ENCODE results near the gene RGS12. TPM values are rescaled to one million over a fixed set of nuclear protein-coding genes. Genes with fewer than 3 reads are reported as not detected.

Gene RGS12
- total and polyA plus RNA-seq, 2 of the 13 experiments (the other 11 are each of a cell fraction or from before 2014, with no cell fraction given) = 21.0 to 27.7 TPM

DNA sequence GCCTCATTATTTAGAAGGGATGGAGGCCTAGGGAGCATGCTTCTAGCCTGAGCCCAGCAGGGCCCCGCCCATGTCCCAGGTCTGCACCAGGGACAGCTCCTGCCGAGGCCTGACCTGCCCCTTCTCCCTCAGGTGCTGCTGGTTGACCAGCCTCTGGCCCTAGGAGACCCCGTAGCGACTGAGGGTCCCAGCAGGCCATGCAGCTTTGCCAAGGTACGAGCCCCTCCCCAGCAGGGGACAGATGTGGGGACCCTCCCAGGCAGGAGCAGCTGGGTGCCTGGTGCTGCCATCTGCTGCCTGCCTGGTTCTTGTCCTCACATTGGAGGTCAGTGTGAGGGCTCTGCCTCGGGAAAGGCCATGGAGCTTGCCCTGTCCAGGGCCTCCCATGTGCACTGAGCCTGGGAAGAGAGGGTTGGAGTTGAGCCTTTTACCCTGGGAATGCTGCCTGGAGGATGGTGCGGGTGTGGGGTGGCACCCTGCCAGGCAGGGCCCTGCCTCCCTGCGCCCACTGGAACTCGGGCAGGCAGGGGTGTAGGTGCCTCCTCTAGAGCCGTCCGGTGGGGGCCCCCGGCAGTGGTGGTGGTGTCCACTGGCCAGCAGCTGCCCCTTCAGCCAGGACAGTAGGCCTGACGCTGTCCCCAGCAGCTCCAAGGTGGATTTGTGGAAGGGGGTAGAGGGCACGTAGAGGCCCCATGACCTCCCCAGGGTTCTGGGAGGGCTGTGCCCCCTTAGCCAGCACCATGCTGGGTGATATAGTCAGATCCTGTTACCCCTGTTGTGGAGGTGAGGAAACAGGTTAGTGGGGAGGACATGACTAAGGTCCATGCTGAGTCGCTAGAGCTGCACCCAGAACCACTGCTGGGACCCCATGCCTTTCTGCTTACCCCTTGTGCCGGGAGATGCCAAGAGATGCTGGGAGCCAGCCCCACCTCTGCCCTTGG is 46.1 kb upstream of the RGS12 start:
- CTCF ChIA-PET (ENCODE audit: low intra/inter-chr PET ratio, low total read pairs) = no interaction called here
- in situ Hi-C loops (cut with HindIII; ENCODE audit: extremely low pct_ligation_motif_present, low pct_unique_long_range_greater_than_20kb) = no loop called here
- no peak overlapping the region for H2AFZ ChIP-seq (ENCODE audit: low read length)
- no peak for TF ChIP-seq IKZF1 (IDR thresholded peaks at IDR 0.05)
- no peak for TF ChIP-seq ZNF557 (CRISPR knock-in tag; IDR thresholded peaks at IDR 0.05)
- TF ChIP-seq AGO2 (optimal IDR thresholded peaks at IDR 0.05; ENCODE audit: low read depth, low read length) = peak; percentile 18
- TF ChIP-seq, protein P1, sequence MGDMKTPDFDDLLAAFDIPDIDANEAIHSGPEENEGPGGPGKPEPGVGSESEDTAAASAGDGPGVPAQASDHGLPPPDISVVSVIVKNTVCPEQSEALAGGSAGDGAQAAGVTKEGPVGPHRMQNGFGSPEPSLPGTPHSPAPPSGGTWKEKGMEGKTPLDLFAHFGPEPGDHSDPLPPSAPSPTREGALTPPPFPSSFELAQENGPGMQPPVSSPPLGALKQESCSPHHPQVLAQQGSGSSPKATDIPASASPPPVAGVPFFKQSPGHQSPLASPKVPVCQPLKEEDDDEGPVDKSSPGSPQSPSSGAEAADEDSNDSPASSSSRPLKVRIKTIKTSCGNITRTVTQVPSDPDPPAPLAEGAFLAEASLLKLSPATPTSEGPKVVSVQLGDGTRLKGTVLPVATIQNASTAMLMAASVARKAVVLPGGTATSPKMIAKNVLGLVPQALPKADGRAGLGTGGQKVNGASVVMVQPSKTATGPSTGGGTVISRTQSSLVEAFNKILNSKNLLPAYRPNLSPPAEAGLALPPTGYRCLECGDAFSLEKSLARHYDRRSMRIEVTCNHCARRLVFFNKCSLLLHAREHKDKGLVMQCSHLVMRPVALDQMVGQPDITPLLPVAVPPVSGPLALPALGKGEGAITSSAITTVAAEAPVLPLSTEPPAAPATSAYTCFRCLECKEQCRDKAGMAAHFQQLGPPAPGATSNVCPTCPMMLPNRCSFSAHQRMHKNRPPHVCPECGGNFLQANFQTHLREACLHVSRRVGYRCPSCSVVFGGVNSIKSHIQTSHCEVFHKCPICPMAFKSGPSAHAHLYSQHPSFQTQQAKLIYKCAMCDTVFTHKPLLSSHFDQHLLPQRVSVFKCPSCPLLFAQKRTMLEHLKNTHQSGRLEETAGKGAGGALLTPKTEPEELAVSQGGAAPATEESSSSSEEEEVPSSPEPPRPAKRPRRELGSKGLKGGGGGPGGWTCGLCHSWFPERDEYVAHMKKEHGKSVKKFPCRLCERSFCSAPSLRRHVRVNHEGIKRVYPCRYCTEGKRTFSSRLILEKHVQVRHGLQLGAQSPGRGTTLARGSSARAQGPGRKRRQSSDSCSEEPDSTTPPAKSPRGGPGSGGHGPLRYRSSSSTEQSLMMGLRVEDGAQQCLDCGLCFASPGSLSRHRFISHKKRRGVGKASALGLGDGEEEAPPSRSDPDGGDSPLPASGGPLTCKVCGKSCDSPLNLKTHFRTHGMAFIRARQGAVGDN (CRISPR knock-in tag; IDR thresholded peaks at IDR 0.05) = peak; percentile 64
- TF ChIP-seq ZNF530 (CRISPR knock-in tag; IDR thresholded peaks at IDR 0.05; ENCODE audit: low read depth) = no peak
- TF ChIP-seq GABPB1 (CRISPR knock-in tag; IDR thresholded peaks at IDR 0.05) = peak; percentile 9; the same call in 1 of the 2 replicates
- no peak for TF ChIP-seq BRCA1 (CRISPR knock-in tag; IDR thresholded peaks at IDR 0.05)
- TF ChIP-seq, protein P2, sequence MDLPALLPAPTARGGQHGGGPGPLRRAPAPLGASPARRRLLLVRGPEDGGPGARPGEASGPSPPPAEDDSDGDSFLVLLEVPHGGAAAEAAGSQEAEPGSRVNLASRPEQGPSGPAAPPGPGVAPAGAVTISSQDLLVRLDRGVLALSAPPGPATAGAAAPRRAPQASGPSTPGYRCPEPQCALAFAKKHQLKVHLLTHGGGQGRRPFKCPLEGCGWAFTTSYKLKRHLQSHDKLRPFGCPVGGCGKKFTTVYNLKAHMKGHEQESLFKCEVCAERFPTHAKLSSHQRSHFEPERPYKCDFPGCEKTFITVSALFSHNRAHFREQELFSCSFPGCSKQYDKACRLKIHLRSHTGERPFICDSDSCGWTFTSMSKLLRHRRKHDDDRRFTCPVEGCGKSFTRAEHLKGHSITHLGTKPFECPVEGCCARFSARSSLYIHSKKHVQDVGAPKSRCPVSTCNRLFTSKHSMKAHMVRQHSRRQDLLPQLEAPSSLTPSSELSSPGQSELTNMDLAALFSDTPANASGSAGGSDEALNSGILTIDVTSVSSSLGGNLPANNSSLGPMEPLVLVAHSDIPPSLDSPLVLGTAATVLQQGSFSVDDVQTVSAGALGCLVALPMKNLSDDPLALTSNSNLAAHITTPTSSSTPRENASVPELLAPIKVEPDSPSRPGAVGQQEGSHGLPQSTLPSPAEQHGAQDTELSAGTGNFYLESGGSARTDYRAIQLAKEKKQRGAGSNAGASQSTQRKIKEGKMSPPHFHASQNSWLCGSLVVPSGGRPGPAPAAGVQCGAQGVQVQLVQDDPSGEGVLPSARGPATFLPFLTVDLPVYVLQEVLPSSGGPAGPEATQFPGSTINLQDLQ (CRISPR knock-in tag; IDR thresholded peaks at IDR 0.05) = 0 out of 2 replicates have a peak, but pooled peaks have one; percentile 45
- TF ChIP-seq, protein P3, sequence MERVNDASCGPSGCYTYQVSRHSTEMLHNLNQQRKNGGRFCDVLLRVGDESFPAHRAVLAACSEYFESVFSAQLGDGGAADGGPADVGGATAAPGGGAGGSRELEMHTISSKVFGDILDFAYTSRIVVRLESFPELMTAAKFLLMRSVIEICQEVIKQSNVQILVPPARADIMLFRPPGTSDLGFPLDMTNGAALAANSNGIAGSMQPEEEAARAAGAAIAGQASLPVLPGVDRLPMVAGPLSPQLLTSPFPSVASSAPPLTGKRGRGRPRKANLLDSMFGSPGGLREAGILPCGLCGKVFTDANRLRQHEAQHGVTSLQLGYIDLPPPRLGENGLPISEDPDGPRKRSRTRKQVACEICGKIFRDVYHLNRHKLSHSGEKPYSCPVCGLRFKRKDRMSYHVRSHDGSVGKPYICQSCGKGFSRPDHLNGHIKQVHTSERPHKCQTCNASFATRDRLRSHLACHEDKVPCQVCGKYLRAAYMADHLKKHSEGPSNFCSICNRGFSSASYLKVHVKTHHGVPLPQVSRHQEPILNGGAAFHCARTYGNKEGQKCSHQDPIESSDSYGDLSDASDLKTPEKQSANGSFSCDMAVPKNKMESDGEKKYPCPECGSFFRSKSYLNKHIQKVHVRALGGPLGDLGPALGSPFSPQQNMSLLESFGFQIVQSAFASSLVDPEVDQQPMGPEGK (CRISPR knock-in tag; IDR thresholded peaks at IDR 0.05) = 0 out of 2 replicates have a peak, but pooled peaks have one; percentile 15
- 0 out of 2 replicates have a peak, but pooled peaks have one; percentile 25 for TF ChIP-seq ZNF121 (CRISPR knock-in tag; IDR thresholded peaks at IDR 0.05)
- no peak for TF ChIP-seq KDM4B (CRISPR knock-in tag; IDR thresholded peaks at IDR 0.05)
- TF ChIP-seq STAG1 (CRISPR knock-in tag; IDR thresholded peaks at IDR 0.05) = peak; percentile 56
- no peak for TF ChIP-seq ZNF160 (CRISPR knock-in tag; IDR thresholded peaks at IDR 0.05)
- TF ChIP-seq KDM2A (CRISPR knock-in tag; IDR thresholded peaks at IDR 0.05; ENCODE audit: borderline replicate concordance, low read depth) = peak; percentile 38; the same call in 1 of the 2 replicates

More for the DNA sequence above, 46.1 kb upstream of the RGS12 start:
- Histone ChIP-seq H4K20me1 (ENCODE audit: insufficient read depth, low read length) (0 out of 2 replicates have a peak, but pooled peaks cover 3% of the 10 kb centered on the region), H3K9ac (ENCODE audit: insufficient read depth, low read depth, low read length) (no peak overlapping the region), H3K36me3 (replicated peaks in 1 of 2; ENCODE audit: control insufficient read depth in 1 of 2, insufficient read depth in 2 of 2, low read length in 2 of 2) (peaks cover 0 to 3% of the 10 kb centered on the region in 2 experiments; a peak in 1 of 5 replicates), H3K27ac (ENCODE audit: extremely low read length, insufficient read depth, low read length) (no peak overlapping the region), H3K4me1 (ENCODE audit: insufficient read depth, low read length) (peaks cover 26% of the 10 kb centered on the region), H3K4me2 (ENCODE audit: low read depth, low read length) (0 out of 2 replicates have a peak overlapping the region, but pooled peaks have one; percentile 18), H3K9me3 (ENCODE audit: low read length) (no peaks in the 10 kb centered on the region), H3K27me3 (ENCODE audit: control insufficient read depth in 1 of 2, insufficient read depth in 2 of 2, low read length in 2 of 2) (no peaks in the 10 kb centered on the region), H3K79me2 (ENCODE audit: insufficient read depth, low read length) (no peaks in the 10 kb centered on the region), H3K4me3 (replicated peaks in 1 of 3; ENCODE audit: insufficient read depth in 1 of 3, low read depth in 2 of 3, low read length in 3 of 3) (no peak overlapping the region)
- no peak for DNase-seq (ENCODE audit: low spot score)
- 79% methylated on average over 6 of the region's 16 CpGs for WGBS (ENCODE audit: low lambda C conversion rate)
- ATAC-seq = peak; percentile 49
- no TSS peak for BruUV-seq (replicated peaks)
- intact Hi-C loops (cut with micrococcal nuclease; ENCODE audit: unreplicated experiment) = no loop called here
- POLR2A ChIA-PET = no interaction called here
- FAIRE-seq = no peak

All from HepG2 (cell line).